RWPE1 (cell line): ENCODE data around the gene KIRREL3.
A peak's percentile ranks its signal among the peaks of the same experiment; 100 is the strongest.

Experiments used
- CTCF ChIA-PET: fragments of 350-600 bp; sonication (Branson Sonifier 250); formaldehyde crosslinking; extraction: SDS; loops from one replicate; lab custom pipeline; 2021; lab: Yijun Ruan, JAX
- POLR2A ChIA-PET: fragments of 400-600 bp; formaldehyde crosslinking; extraction: SDS; loops from one replicate; lab custom pipeline; 2020; ENCODE audit warnings: antibody characterized with exemption; ENCODE audit not compliant: low non-redundant PET; lab: Yijun Ruan, JAX
- DNase-seq: peaks from one replicate; pipeline ENCODE4 v3.0.0; 2012; ENCODE audit warnings: low spot score
- H3K27ac ChIP-seq: fragments of 450-650 bp; 2 replicates; pipeline ENCODE4 v1.5.1; 2017
- CTCF ChIP-seq: fragments of 450-650 bp; conservative IDR thresholded peaks from 2 replicates; pipeline ENCODE4 v1.5.1; 2017; ENCODE audit warnings: low read depth, mild to moderate bottlenecking

KIRREL3 gene

DNA sequence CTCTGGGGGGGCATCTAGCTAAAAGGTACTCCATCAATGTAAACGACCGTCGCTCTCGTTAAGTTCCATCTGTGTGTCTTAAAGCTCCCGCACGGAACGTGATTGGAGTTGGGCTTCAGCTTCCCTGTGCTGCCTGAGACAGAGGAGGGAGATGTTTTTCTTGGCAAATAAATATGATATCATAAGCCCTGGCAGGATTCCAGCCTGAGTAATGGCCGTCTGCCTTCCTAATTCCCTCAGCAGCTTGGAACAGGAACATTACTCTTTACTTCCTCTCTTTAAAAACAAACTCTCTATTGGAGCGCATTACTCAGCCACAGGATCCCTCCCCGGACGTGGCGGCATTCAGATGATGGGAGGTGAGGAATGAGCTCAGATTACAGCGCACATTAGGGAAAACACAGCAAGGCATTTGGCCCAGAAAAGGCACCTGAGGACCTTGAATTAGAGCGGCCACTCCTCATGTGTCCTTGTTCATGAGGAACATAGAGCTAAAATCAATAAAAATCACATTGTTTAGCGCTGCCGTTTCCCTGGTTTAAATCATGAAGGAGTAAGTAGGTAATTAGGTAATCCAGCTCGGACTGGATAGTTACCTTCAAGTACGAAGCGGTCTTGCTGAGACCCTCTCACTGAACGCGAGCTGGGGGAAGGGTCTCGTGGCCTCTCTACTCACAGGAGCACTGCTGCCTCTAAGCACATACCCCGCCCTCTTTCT, 414.6 kb downstream of the KIRREL3 start:
- CTCF ChIA-PET = no interaction called here
- POLR2A ChIA-PET = no interaction called here
- peak; percentile 82 for DNase-seq
- H3K27ac ChIP-seq = peak overlapping the region; percentile 81
- TF ChIP-seq CTCF = no peak

- no peak for DNase-seq
- peak overlapping the region; percentile 81 for H3K27ac ChIP-seq
- TF ChIP-seq CTCF = no peak
- CTCF ChIA-PET = no interaction called here
- POLR2A ChIA-PET = no interaction called here
Observed at GRCh38 chr11:126585388-126585773, 415.2 kb downstream of the KIRREL3 start.

DNA sequence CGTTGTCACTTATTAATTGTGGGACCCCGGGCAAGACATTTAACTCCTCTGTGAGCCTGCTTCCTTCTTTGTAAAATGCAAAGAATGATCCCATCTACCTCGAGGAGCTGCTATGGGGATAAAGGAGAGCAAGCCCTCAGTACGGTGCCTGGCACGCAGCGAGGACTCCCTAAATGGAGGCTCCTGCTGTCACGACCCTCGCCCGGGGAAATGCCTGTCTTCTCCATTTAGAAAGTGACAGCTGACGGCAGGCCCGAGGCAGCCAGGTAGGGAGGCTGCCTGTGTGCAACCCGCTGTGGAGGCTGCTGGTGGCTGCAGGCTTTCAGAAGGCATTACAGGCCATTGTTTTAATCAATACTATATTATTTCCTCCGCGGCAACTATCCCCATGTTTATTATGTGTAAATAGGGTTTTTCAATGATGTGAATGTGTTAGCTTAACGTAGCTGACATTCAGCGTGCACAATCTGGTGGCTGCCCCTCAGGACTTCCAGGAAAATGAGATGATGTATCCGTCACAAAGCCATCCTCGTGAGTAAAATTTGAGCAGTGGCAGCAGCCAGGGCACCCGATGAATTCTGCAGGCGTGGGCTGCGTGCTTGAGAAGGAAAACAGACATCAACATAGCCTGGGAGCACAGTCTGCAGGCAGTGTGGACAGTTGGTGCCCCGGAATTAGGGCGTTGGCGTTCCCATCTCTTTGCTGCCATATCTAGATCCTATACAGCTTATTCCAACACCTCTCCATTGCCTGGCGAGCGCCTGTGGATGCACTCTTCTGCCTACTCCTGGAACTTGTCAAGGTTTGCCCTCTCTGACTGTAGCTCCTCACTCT, 416.8 kb downstream of the KIRREL3 start:
- POLR2A ChIA-PET = no interaction called here
- CTCF ChIA-PET = no interaction called here
- no peak overlapping the region for H3K27ac ChIP-seq
- no peak for DNase-seq
- TF ChIP-seq CTCF = no peak

DNA sequence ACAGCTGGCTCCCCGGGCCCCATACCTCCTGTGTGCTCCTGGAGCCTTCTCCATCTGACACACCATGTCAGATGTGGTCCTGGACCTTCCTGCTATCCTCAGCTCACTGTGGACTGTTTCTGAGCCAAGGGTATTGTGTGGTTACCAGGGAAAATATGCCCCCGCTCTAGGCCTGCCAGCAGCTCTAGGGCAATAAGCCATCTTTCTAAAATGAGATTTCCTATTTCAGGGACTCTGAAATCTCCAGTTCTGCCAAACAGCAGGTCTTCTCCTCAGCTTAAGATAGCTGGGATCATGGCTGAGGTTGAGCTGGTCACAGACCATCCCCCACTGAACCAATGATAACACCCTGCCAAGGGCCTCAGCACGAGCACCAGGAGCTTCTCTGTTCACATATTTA, 417.5 kb downstream of the KIRREL3 start:
- H3K27ac ChIP-seq = no peak overlapping the region
- ChIA-PET CTCF (no interaction called here), POLR2A (no interaction called here)
- TF ChIP-seq CTCF = no peak
- no peak for DNase-seq

GRCh38 chr11:126581871-126582648, 418.5 kb downstream of the KIRREL3 start:
- H3K27ac ChIP-seq = no peak overlapping the region
- CTCF ChIA-PET = no interaction called here
- no peak for TF ChIP-seq CTCF

DNA sequence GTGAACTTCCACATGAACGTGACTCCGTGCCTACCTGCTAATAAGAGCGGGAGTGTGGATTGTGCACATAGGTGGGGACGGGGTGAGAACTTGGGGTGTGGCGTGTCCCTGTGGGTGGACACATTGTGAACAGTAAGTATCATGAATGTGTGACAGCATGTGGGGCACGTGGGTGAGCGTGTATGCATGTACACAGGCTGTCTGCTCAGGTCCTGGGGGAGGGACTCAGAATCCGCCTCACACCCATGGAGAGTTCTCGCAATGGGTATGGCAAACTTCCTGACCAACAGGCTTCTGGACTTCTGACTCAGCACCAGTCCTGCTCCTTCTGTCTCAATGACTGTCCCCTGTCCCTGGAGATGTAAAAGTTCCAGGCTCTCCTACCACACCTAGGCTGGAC, 422.1 kb downstream of the KIRREL3 start:
- TF ChIP-seq CTCF = no peak
- ChIA-PET POLR2A (no interaction called here), CTCF (no interaction called here)
- no peak overlapping the region for H3K27ac ChIP-seq
- DNase-seq = no peak

More at GRCh38 chr11:126581871-126582648, 418.5 kb downstream of the KIRREL3 start:
- POLR2A ChIA-PET = no interaction called here
- DNase-seq = no peak
